GM18526 (cell line): Measurements from ENCODE around the gene COLQ.

Experiments
- POLR2A ChIP-seq: IDR thresholded peaks from 3 replicates; pipeline ENCODE4 v1.6.1; 2011; ENCODE audit not compliant: insufficient read length; ENCODE audit errors: extremely low read depth

The COLQ gene

GRCh38 chr3:15521573-15521965 is at the start of gene COLQ:
Gene COLQ (minus strand): TSS chr3:15521706. CDS start chr3:15521625, 81 bp downstream.
- TF ChIP-seq POLR2A, result no peak

DNA sequence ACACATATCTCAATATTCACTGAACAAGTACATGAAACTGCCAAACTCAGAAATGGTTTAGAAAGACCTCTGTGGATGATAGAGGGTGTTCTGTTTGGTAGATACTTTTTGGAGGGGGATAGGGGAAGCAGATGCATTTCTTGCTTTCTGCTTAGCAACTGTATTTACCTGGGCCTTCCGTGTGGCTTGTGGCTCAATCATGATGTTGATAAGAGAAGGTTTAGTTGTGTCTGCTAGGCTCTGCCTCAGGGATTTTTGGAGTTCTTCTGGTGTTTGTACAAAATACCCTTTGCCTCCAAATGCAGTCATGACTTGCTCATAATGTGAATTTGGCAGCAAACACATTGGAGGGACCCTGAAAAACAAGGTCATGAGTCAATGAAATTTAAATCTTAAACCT is 41.7 kb upstream of the COLQ start:
- TF ChIP-seq POLR2A, result no peak

DNA sequence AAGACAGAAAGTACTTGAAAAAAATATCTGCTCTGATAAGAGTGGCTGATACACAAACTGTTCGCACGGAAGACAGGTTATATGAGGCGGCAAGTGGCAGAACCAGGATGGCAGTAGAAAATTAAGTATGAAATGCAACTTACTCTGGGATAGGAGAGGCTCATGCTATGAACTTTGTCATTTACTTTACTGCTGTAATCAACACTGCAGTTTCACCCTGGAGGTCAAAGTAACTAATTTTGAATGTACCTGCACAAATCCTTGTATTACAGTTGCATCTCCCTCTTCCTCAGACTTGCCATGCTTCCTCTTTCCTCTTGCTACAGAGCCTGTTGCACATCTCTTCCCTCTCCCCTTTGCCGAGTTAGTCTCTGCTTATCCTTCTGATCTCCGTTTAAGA is 41.1 kb upstream of the COLQ start:
- TF ChIP-seq POLR2A, result no peak

- TF ChIP-seq POLR2A, result no peak
Measured at GRCh38 chr3:15558581-15558980, 37.1 kb upstream of the COLQ start.

DNA sequence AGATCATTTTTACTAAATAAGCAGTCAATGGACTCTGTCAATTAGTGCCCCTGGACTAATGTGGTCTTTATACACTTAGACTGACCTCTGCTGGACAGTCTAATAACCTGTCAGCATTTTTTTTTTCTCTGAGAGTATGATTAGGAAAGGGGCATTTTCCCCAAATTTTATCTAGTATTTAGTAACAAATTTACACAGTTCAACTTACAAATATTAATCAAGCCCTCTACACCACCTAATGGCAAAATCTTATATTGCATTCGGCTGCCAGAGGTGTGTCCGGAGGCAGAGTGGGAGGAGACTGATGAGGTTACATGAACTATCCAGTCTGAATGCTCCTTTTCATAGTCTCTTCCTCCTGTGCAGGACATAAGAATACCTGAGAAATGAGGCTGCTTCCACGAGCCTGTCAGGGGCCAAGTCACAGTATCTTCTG is 36.0 kb upstream of the COLQ start:
- TF ChIP-seq POLR2A, result no peak

DNA sequence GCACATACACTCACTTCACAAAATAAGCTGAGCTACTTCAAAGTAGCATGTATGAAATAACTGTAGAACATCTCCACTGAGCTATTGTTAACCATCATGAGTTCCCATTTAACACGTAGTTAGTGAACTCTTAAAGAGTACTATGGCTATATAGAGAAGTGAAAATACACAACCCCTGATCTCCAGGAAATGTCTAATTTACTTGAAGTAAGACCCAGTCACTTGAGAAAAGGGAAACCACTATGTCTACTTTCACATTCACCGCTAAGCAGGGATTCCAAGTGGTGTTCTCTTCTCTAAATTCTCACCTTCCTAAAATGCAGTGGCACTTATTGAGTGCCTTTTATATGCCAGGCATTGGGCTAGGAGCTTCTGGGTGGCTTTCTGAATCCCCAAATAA is 35.0 kb upstream of the COLQ start:
- no peak for TF ChIP-seq POLR2A

GRCh38 chr3:15553749-15554148 is 32.2 kb upstream of the COLQ start:
- no peak for TF ChIP-seq POLR2A

DNA sequence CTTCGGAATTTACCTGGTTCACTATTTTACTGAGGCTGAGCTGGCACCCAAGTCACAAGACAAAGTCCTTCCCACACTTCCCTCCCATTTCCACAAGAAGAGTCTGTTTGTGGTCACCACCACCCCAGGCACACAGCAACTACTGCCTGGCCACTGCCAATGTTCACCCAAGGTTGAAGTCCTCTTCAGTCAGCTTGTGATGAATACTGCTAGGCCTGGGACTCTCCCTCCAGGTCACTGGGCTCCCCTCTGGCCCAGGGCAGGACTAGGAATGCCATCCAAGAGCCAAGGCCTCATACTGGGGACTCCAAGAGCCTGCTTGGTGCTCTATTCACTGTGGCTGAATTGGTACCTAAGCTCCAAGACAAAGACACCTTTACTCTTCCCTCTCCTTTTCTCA is 30.4 kb upstream of the COLQ start:
- TF ChIP-seq POLR2A, result no peak

DNA sequence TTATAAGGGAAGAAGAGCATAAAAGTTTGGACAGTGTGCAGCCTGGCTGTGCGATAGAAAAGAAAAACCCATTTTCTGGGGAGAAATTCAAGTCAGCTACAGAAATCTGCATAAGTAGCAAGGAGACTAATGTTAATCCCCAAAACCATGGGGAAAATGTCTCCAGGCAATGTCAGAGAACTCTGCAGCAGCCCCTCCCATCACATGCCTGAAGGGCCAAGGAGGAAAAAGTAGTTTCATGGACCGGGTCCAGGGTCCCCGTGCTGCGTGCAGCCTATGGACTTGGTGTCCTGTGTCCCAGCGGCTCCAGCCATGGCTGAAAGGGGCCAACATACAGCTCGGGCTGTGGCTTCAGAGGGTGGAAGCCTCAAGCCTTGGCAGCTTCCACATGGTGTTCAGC is 28.3 kb upstream of the COLQ start:
- TF ChIP-seq POLR2A, result no peak

- no peak for TF ChIP-seq POLR2A
Measured at GRCh38 chr3:15542614-15543013, 21.1 kb upstream of the COLQ start.

DNA sequence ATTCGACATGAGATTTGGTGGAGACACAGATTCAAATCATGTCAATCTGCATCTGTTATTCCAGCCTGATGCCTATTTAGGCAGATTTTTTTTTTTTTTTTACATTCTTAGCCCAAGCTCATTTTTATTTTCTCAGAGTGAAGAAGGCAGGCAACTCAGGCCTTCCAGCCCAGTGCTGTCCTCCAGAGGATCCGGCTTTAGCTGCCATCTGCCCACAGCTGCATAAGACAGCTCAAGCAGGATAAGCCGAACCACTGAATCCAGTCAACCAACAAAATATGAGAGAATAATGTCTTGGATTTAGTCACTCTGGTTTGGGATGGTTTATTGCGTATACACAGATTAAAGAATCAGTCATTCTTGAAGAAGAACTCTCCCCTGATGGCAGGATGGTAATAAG is 19.9 kb upstream of the COLQ start:
- TF ChIP-seq POLR2A, result no peak

GRCh38 chr3:15539066-15539465 is 17.6 kb upstream of the COLQ start:
- no peak for TF ChIP-seq POLR2A

GRCh38 chr3:15538345-15538744 is 16.8 kb upstream of the COLQ start:
- TF ChIP-seq POLR2A, result no peak

DNA sequence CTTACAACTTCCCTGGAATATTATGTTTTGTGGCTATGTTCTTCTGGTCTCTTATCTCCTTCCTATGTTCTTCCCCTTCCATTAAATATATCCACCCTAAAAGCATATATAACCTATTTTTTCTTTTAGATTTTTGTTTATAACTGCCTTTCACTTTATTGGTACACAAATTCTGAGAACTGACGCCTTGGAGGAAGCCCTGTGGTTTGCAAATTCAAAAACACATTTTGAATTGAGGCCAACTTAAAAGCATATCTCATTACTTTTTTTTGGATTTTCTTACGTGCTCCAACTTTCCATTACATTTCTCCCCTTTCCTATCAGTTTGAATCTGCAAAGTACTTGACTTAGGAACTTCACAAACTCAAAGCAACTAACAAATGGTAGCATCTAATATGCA is 15.3 kb upstream of the COLQ start:
- TF ChIP-seq POLR2A, result no peak

- no peak for TF ChIP-seq POLR2A
Measured at GRCh38 chr3:15535732-15536131, 14.2 kb upstream of the COLQ start.

- TF ChIP-seq POLR2A, result no peak
Measured at GRCh38 chr3:15531346-15531745, 9.8 kb upstream of the COLQ start.

DNA sequence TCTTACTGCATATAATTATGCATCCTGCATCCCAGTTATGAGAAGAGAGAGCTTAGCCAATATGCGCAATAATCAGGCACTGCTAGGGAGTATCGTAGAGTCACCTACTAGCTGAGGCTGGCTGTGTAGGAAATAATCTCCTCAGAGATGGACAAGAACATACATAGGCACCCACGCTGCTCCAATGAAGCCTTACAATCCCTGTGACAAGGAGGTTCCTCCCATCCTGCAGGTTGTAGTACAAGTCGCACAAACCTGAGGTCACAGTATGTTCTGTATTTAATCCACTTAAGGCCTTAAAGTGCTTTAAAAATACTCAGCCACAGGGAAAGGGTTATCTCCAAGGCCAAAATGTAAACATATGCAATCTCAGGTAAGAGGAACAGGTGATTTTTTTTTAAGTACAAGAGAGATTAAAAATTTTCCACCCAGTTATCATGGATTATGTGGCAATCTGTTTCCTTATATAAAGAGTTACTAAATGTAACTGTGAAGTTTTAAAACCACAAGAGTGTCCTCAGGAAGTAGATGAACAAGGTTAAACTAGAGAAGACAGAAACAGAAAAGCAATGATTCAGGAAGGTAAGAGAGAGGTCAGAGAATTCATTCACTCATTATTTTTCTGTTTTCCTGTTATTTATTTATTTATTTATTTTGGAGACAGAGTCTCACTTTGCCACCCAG is 7.5 kb upstream of the COLQ start:
- TF ChIP-seq POLR2A, result no peak
